Chondrocyte (in vitro differentiated cells): ENCODE measurements around the gene GPATCH8. TPM values are rescaled to one million over a fixed set of nuclear protein-coding genes. Genes with fewer than 3 reads are reported as not detected.

ENCODE experiments used
- DNase-seq: peaks from one replicate; pipeline ENCODE4 v3.0.0; 2021; ENCODE audit warnings: mixed read lengths, low spot score
- H3K27ac Mint-ChIP-seq: one replicate; pipeline ENCODE4 v1.8.0; 2021; ENCODE audit warnings: mild to moderate bottlenecking, moderate library complexity, mixed read lengths; ENCODE audit not compliant: unreplicated experiment
- H3K27me3 Mint-ChIP-seq: 2 replicates; pipeline ENCODE4 v1.8.0; 2021; ENCODE audit warnings: low read depth, mixed read lengths
- H3K36me3 Mint-ChIP-seq: 2 replicates; pipeline ENCODE4 v1.8.0; 2021; ENCODE audit warnings: low read depth, mixed read lengths
- H3K4me1 Mint-ChIP-seq: 2 replicates; pipeline ENCODE4 v1.8.0; 2021; ENCODE audit warnings: low read depth, mild to moderate bottlenecking, mixed read lengths
- H3K4me3 Mint-ChIP-seq: one replicate; pipeline ENCODE4 v1.8.0; 2021; ENCODE audit warnings: mild to moderate bottlenecking, moderate library complexity, mixed read lengths; ENCODE audit not compliant: unreplicated experiment
- H3K9me3 Mint-ChIP-seq: 2 replicates; pipeline ENCODE4 v1.8.0; 2021; ENCODE audit warnings: low read depth, mixed read lengths
- CTCF ChIP-seq: fragments of 200-600 bp; sonication (generic); IDR thresholded peaks from 2 replicates; pipeline ENCODE4 v1.5.0; 2021; ENCODE audit warnings: antibody characterized with exemption, mild to moderate bottlenecking, moderate library complexity
- total RNA-seq: library from RNA; stranded (reverse); gene quantifications from 3 replicates; pipeline ENCODE4 v1.2.1, GENCODE V29; 2021

The GPATCH8 gene
- total RNA-seq, 1 donor from 2014 or later = 31.1 TPM

- no peak for DNase-seq
- Mint-ChIP-seq H3K36me3 (no peaks in the 10 kb centered on the region), H3K9me3 (no peaks in the 10 kb centered on the region), H3K27ac (no peak overlapping the region), H3K27me3 (no peaks in the 10 kb centered on the region), H3K4me1 (peaks cover 23% of the 10 kb centered on the region), H3K4me3 (no peak overlapping the region)
- TF ChIP-seq CTCF = no peak
These were observed 143.1 kb downstream of the GPATCH8 start for GRCh38 chr17:44360144-44360533.

- H3K9me3 Mint-ChIP-seq = no peaks in the 10 kb centered on the region
- no peak for TF ChIP-seq CTCF
These were observed 143.6 kb downstream of the GPATCH8 start for GRCh38 chr17:44359458-44360143.

GRCh38 chr17:44359006-44359405 lies 144.2 kb downstream of the GPATCH8 start:
- no peak for TF ChIP-seq CTCF
- no peak for DNase-seq
- Mint-ChIP-seq H3K4me3 (no peak overlapping the region), H3K9me3 (no peaks in the 10 kb centered on the region), H3K27me3 (no peaks in the 10 kb centered on the region), H3K36me3 (no peaks in the 10 kb centered on the region), H3K4me1 (peaks cover 20% of the 10 kb centered on the region), H3K27ac (no peak overlapping the region)

More at GRCh38 chr17:44359458-44360143, 143.6 kb downstream of the GPATCH8 start:
- DNase-seq = peak; percentile 69
- Mint-ChIP-seq H3K27me3 (no peaks in the 10 kb centered on the region), H3K4me3 (no peak overlapping the region), H3K4me1 (peaks cover 23% of the 10 kb centered on the region), H3K36me3 (no peaks in the 10 kb centered on the region), H3K27ac (no peak overlapping the region)

GRCh38 chr17:44358066-44358465 lies 145.1 kb downstream of the GPATCH8 start:
- H3K4me3 Mint-ChIP-seq = no peak overlapping the region
- no peak overlapping the region for H3K27ac Mint-ChIP-seq
- no peaks in the 10 kb centered on the region for H3K27me3 Mint-ChIP-seq
- peaks cover 18% of the 10 kb centered on the region for H3K4me1 Mint-ChIP-seq
- H3K36me3 Mint-ChIP-seq = no peaks in the 10 kb centered on the region
- no peak for DNase-seq
- TF ChIP-seq CTCF = no peak
- H3K9me3 Mint-ChIP-seq = no peaks in the 10 kb centered on the region

GRCh38 chr17:44356241-44356640 lies 147.0 kb downstream of the GPATCH8 start:
- TF ChIP-seq CTCF = no peak
- Mint-ChIP-seq H3K9me3 (no peaks in the 10 kb centered on the region), H3K36me3 (peaks cover 5% of the 10 kb centered on the region), H3K27ac (no peak overlapping the region), H3K27me3 (no peaks in the 10 kb centered on the region), H3K4me1 (peaks cover 10% of the 10 kb centered on the region), H3K4me3 (no peak overlapping the region)
- peak; percentile 87 for DNase-seq
